Transverse colon (tissue), 4 donors: Measurements from ENCODE around the gene LRRN4CL.

ENCODE experiments used
- CTCF ChIP-seq, 5 experiments: fragments of 200-600 bp in 3 of 5; fragments of 450-650 bp in 2 of 5; sonication (generic) in 3 of 5; IDR thresholded peaks; 1 replicate in 2 of 5; 2 replicates in 3 of 5; pipeline ENCODE4 v1.5.1; 2016 to 2017; ENCODE audit warnings: antibody characterized with exemption in 5 of 5, inconsistent platforms in 3 of 5, mild to moderate bottlenecking in 2 of 5, moderate library complexity in 1 of 5
- POLR2A ChIP-seq: fragments of 450-650 bp; IDR thresholded peaks from one replicate; pipeline ENCODE4 v1.6.1; 2016; ENCODE audit warnings: antibody characterized with exemption, mild to moderate bottlenecking, moderate library complexity
- POLR2AphosphoS5 ChIP-seq, 3 donors: sonication (generic); formaldehyde crosslinking; IDR thresholded peaks; one replicate each; pipeline ENCODE4 v1.6.1; 2016; ENCODE audit warnings: antibody characterized with exemption in 3 of 3

GRCh38 chr11:62678770-62679696, 10.3 kb downstream of the LRRN4CL start, which contains the start of gene UBXN1:
- TF ChIP-seq CTCF (IDR thresholded peaks at IDR 0.05) (no peak), POLR2AphosphoS5 (IDR thresholded peaks at IDR 0.05) (peak; percentile 83 to 86 (median 85)), POLR2A (peak; percentile 81)
